GM12878 (cell line): Measurements from ENCODE around the gene MAL. TPM values are rescaled to one million over a fixed set of nuclear protein-coding genes. Genes with fewer than 3 reads are reported as not detected.
A peak's percentile ranks its signal among the peaks of the same experiment; 100 is the strongest.

ENCODE experiments used
- ATF7 ChIP-seq: fragments of 450-650 bp; IDR thresholded peaks from 2 replicates; pipeline ENCODE4 v1.6.1; 2016; ENCODE audit warnings: low read depth, mild to moderate bottlenecking
- BMI1 ChIP-seq: fragments of 450-650 bp; IDR thresholded peaks from 2 replicates; pipeline ENCODE4 v1.6.1; 2016; ENCODE audit warnings: mild to moderate bottlenecking, moderate library complexity, borderline replicate concordance
- CHD1 ChIP-seq: IDR thresholded peaks from 2 replicates; pipeline ENCODE4 v1.6.1; 2012; ENCODE audit warnings: low read depth, low read length, improper control_type of control experiment
- CREM ChIP-seq: IDR thresholded peaks from 2 replicates; pipeline ENCODE4 v1.6.1; 2014; ENCODE audit warnings: antibody characterized with exemption, low read depth
- EED ChIP-seq: sonication (generic); IDR thresholded peaks from 2 replicates; pipeline ENCODE4 v1.6.1; 2016; ENCODE audit warnings: antibody characterized with exemption, low read depth
- FOXK2 ChIP-seq: fragments of 450-650 bp; IDR thresholded peaks from 2 replicates; pipeline ENCODE4 v1.6.1; 2017; ENCODE audit warnings: mild to moderate bottlenecking, moderate library complexity
- HCFC1 ChIP-seq: fragments of 150-350 bp; IDR thresholded peaks from 2 replicates; pipeline ENCODE4 v1.6.1; 2014; ENCODE audit warnings: low read length
- JUNB ChIP-seq: IDR thresholded peaks from 2 replicates; pipeline ENCODE4 v1.6.1; 2016; ENCODE audit warnings: antibody characterized with exemption, mild to moderate bottlenecking
- JUND ChIP-seq: IDR thresholded peaks from 2 replicates; pipeline ENCODE4 v1.6.1; 2012; ENCODE audit warnings: low read depth, mild to moderate bottlenecking, low read length, improper control_type of control experiment, moderate library complexity
- MAX ChIP-seq: IDR thresholded peaks from 2 replicates; pipeline ENCODE4 v1.6.1; 2012; ENCODE audit warnings: low read depth, low read length, improper control_type of control experiment
- MYB ChIP-seq: fragments of 150-350 bp; IDR thresholded peaks from 2 replicates; pipeline ENCODE4 v1.6.1; 2014; ENCODE audit warnings: mild to moderate bottlenecking, low read depth, low read length, borderline replicate concordance
- MYC ChIP-seq: IDR thresholded peaks from 2 replicates; pipeline ENCODE4 v1.6.1; 2011; ENCODE audit warnings: mild to moderate bottlenecking, low read length, moderate library complexity, inconsistent platforms; ENCODE audit not compliant: insufficient read depth, insufficient replicate concordance, insufficient read length, severe bottlenecking
- NFYB ChIP-seq: IDR thresholded peaks from 2 replicates; pipeline ENCODE4 v1.6.1; 2011; ENCODE audit warnings: low read depth, mild to moderate bottlenecking, low read length, improper control_type of control experiment, moderate library complexity; ENCODE audit not compliant: insufficient read depth
- PML ChIP-seq: IDR thresholded peaks from 2 replicates; pipeline ENCODE4 v1.6.1; 2012; ENCODE audit warnings: low read length, inconsistent platforms
- POU2F2 ChIP-seq: IDR thresholded peaks from 3 replicates; pipeline ENCODE4 v1.6.1; 2011; ENCODE audit warnings: low read depth, mild to moderate bottlenecking, low read length, borderline replicate concordance
- RAD21 ChIP-seq: IDR thresholded peaks from 2 replicates; pipeline ENCODE4 v1.6.1; 2011; ENCODE audit warnings: mild to moderate bottlenecking, low read depth, low read length, moderate library complexity; ENCODE audit not compliant: insufficient read depth
- RCOR1 ChIP-seq: conservative IDR thresholded peaks from 2 replicates; pipeline ENCODE4 v1.6.1; 2012; ENCODE audit warnings: low read depth, low read length, improper control_type of control experiment
- SIN3A ChIP-seq: IDR thresholded peaks from 2 replicates; pipeline ENCODE4 v1.6.1; 2012; ENCODE audit warnings: low read depth, low read length, improper control_type of control experiment
- SKIL ChIP-seq: fragments of 450-650 bp; IDR thresholded peaks from 2 replicates; pipeline ENCODE4 v1.6.1; 2017; ENCODE audit warnings: mild to moderate bottlenecking, low read depth, inconsistent platforms; ENCODE audit not compliant: poor library complexity, severe bottlenecking
- SREBF1 ChIP-seq: IDR thresholded peaks from 2 replicates; pipeline ENCODE4 v1.6.1; 2012; ENCODE audit warnings: mild to moderate bottlenecking, low read length
- STAT1 ChIP-seq: fragments of 450-650 bp; conservative IDR thresholded peaks from 2 replicates; pipeline ENCODE4 v1.6.1; 2014; ENCODE audit warnings: antibody characterized with exemption, mild to moderate bottlenecking
- SUPT20H ChIP-seq: IDR thresholded peaks from 2 replicates; pipeline ENCODE4 v1.6.1; 2011; ENCODE audit warnings: low read depth, mild to moderate bottlenecking, low read length, moderate library complexity, borderline replicate concordance; ENCODE audit not compliant: control insufficient read depth
- TARDBP ChIP-seq: IDR thresholded peaks from 2 replicates; pipeline ENCODE4 v1.6.1; 2016; ENCODE audit warnings: borderline replicate concordance
- YY1 ChIP-seq: IDR thresholded peaks from 2 replicates; pipeline ENCODE4 v1.6.1; 2011; ENCODE audit warnings: low read depth, mild to moderate bottlenecking, low read length
- ZBTB40 ChIP-seq: fragments of 450-650 bp; IDR thresholded peaks from 2 replicates; pipeline ENCODE4 v1.6.1; 2016; ENCODE audit warnings: mild to moderate bottlenecking, moderate library complexity, borderline replicate concordance
- ZNF622 ChIP-seq: fragments of 450-650 bp; IDR thresholded peaks from 2 replicates; pipeline ENCODE4 v1.6.1; 2017; ENCODE audit warnings: mild to moderate bottlenecking, inconsistent platforms
- ZSCAN29 ChIP-seq: fragments of 450-650 bp; IDR thresholded peaks from 2 replicates; pipeline ENCODE4 v1.6.1; 2017; ENCODE audit warnings: mild to moderate bottlenecking, moderate library complexity
- polyA plus RNA-seq, 11 experiments: library from polyadenylated mRNA; depleted of rRNA in 4 of 11; unstranded in 6 of 11; stranded (reverse) in 5 of 11; fragments of >200 nt; fragmentation: Nextera tagmentation in 4 of 11; fragmentation: Illumina TruSeq in 1 of 11; extraction: Ambion mirVana in 4 of 11; extraction: Trizol in 1 of 11; gene quantifications; 1 replicate in 1 of 11; 2 replicates in 10 of 11; pipeline versions ENCODE4 v1.2.1 to v1.2.3, GENCODE V29; 2011 to 2016; ENCODE audit warnings: inconsistent platforms in 2 of 11, missing spikeins in 2 of 11, low read depth in 1 of 11
- total RNA-seq, 4 experiments: library from RNA; depleted of rRNA in 3 of 4; stranded (reverse); fragments of >200 nt in 3 of 4; fragmentation: Illumina TruSeq in 1 of 4; extraction: Trizol in 1 of 4; gene quantifications; 2 replicates each; pipeline versions ENCODE4 v1.2.1 to v1.2.3, GENCODE V29; 2013 to 2021

Gene MAL
- total and polyA plus RNA-seq, 10 of the 15 experiments (the other 5 are each of a cell fraction or from before 2014, with no cell fraction given): 1.3 to 4.5 (median 1.7) TPM

GRCh38 chr2:95043300-95044093 lies 18.0 kb downstream of the MAL start (continued):
- TF ChIP-seq STAT1 (no peak), FOXK2 (no peak), JUND (no peak), SIN3A (no peak), PML (no peak), RAD21 (no peak), CHD1 (no peak), MYB (no peak), NFYB (no peak), SKIL (no peak), TARDBP (no peak), MYC (no peak), CREM (no peak), SUPT20H (no peak), HCFC1 (no peak), ZBTB40 (no peak), ATF7 (0 out of 2 replicates have a peak, but pooled peaks have one; percentile 14), ZNF622 (no peak), BMI1 (no peak), POU2F2 (no peak), MAX (no peak), RCOR1 (no peak), YY1 (no peak), EED (no peak; the same call in 1 of the 2 replicates), JUNB (no peak), SREBF1 (no peak), ZSCAN29 (no peak)
